NCI-H2227 treated with DMSO at 0.1 percent for 48 hours (cell line): ENCODE results near the gene UGT1A9.

Source experiments
- DNase-seq: peaks from one replicate; lab custom pipeline; 2025; lab: John Stamatoyannopoulos, UW

The UGT1A9 gene

DNA sequence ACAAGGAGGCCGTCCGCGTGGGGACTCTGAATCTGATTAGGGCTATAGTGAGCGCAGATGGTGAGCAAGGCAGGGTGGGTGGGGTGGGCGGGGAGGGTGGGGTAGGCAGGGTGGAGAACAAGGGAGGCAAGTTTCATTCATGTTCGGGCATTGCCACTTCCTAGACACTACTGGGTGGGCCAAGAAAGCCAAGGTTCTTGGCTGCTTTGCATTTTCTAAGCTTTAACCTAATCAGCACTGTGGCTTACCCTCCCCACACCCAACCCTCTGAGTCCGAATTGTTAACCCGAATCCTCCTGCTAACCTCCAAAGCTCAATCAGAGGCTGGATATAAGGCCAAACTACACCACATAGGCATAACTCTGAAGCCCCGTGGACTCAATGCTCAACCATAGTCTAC is 124.6 kb downstream of the UGT1A9 start:
- no peak for DNase-seq

DNA sequence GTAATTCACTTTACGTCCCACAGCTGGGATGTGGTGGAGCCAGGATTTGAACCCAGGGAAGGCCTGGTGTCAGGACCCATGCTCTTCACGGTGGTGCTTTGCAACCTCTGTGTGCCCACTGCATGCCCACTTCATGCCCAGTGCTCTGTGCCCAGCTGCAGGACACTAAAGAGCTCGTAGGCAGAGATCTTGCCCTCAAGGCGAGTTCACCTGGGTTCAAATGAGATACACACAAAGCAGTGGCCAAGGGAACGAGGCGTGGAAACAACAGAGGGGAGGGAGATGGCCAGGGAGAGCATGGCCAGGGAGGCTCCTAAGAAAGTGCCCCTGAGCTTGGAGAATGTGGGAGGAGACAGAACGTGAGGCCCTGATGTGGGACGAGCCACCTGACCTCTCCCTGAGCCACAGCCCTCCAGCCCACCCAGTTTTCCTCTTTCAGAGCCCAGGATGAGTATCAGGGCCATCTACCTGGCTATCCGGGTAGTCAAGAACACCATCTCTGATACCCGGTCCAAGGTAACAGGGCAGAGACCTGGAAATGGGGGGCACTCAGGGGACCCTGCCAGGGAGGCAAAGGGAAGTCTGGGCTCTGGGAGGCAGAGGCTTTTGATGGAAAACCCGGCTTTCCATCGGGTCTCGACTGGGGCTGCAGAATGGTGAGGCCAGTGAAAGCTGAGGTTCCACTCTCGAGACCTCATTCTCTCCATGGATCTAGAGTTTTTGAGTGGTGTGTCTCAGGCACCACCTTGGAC is 126.8 kb downstream of the UGT1A9 start:
- no peak for DNase-seq

- no peak for DNase-seq
Observed at GRCh38 chr2:233799087-233799665, 127.5 kb downstream of the UGT1A9 start.

DNA sequence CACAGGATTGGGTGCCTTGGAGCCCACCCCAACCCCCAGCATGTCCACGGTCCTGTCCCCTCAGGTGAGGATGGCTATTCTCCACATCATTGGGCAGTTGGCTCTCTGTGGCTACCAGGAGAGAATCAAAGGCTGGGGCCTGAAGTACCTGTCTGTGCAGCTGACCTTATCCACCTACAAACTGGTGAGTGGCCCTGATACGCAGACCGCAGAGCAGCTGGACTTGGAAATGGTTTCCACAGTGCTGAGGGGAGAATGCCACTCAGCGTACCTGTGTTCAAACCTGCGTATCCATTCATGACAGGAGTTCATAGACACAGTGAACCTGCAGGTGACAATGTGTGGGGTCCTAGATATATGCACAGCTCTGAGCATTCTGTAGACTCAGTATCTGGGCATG is 128.0 kb downstream of the UGT1A9 start:
- DNase-seq, result no peak

GRCh38 chr2:233800208-233800607 is 128.5 kb downstream of the UGT1A9 start:
- DNase-seq, result no peak

- DNase-seq, result no peak
Observed at GRCh38 chr2:233801357-233802131, 129.8 kb downstream of the UGT1A9 start.

DNA sequence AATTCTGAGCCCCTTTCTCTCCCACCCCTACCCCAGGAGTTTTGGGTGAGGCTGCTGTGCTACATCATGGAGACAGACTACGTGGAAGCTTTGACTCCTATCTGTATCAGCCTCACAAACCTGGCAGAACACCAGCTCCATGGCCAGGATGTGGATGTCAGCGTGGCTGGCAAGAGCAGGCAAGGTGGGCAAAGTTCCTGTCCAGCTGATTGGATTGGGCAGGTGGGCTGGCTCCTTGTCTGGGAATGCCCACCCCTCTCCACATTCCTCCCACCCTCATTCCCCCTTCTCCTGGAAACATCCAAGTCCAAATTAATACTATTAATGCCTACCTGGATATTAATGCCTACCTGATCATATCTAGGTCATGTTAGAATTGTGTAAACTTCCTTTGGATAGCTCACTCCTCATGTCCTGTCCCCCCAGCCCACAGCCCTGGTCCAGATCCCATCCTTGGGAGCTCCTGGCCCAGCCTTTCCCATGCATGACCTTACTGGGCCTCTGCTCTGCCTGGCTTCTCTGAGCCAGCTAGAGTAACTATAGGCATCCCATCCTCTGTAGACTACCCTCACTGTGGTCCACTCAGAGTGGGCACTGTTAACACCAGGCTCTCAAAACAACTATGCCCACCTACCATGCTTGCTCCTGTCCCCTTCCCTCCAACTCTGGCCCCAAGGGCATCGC is 130.6 kb downstream of the UGT1A9 start:
- DNase-seq, result no peak

DNA sequence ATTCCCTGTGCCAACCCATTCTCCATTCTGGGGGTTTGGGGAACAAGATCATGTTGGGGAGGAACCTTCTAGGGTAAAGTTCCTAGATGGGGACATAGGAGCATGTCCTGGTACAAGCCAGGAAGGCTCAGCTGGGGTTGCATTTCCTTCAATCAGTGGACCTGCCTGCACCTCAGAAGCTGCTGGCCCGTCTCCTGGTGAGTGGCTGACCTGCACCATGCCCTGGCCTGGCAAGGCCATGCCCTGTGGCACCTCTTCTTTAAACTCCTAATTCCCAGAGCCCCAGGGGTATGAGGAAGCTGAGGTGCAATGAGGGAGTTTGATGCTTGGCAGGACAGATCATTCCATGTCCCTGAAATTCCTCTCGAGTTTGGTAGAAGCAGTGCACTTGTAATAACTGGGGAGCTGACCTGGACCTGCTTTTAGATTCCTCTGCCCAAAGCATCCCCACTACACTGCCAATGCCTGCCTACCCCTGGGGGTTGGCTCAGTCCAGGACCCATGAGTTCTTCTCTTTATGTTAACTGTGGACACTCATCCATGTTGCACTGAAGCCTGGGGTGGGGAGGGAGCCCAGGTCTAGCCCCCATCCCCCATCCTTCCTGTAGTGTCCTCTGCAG is 131.7 kb downstream of the UGT1A9 start:
- no peak for DNase-seq

DNA sequence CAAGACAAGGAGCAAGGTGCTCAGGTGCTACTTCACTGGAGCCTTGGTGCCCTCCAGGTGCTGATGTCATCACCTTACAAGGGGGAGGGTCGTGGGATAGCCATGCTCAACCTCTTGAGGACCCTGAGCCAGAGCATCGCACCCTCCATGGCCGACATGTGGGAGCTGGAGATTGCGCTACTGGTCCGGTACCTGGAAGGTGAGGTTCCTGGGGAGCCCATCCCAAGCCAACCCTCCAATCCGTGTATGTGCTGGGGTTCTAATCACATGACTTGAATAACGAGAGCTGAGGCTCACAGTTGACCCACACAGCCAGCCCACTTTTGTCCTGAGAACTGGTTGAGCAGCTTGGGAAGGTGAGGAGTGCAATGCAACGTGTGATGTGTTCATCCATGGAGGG is 132.3 kb downstream of the UGT1A9 start:
- DNase-seq, result no peak

- no peak for DNase-seq
Observed at GRCh38 chr2:233807215-233807865, 135.6 kb downstream of the UGT1A9 start.

DNA sequence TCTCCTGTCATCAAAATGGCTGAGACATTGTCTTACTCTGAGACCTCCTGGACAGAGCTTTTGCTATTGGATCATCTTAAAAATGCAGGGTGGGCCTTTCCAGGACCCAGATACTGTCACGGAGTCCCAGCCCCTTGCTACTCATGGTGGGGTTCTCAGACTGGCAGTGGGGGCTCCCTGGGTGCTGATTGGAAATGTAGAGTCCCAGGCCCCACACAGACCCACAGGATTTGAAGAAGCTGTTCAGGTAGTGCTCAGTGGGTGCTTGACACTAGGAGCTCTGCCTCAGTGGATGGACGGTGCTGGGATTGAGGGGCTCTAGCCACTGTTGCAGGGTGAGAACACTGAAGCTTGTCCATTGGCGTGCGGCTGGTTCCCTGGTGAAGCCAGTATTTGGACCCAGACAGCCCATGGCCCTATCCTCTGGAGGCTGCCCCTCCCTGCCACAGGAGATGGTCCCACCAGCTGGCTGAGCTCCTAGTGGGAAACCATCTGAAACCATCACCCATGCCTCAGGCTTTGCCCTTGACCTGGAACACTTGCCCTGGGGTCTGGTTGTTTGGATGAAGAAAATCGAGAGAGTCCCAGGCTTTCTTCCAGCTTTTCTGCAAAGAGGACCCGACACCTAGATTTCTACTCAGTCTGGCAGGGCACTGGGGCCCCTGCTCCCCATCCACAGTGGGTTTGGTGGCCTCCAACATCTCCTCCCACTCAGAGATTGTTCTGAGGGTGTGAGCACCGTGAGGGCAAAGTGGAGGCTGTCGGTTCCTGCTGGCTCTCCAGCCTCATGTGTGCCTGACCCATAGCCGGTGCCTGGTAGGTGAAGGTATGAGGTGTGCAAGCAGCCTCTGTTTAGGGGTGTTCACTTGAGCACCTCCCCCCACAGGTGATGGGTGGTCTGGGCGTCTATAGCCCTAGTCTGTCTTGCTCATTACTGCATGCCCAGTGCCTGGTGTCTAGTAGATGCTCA is 136.6 kb downstream of the UGT1A9 start:
- DNase-seq, result no peak

DNA sequence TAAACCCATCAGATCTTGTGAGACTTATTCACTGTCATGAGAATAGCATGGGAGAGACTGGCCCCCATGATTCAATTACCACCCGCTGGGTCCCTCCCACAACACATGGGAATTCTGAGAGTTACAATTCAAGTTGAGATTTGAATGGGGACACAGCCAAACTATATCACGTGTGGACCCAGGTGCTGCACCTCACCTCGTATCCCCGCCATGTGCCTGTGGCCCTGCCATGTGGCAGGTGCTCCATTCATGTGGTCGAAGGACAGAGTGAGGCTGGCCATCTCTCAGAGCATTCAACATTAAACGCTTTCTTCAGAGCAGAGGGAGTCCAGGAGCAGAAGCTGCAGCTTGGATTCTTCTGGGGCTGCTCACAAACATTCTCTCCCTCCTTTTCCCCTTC is 138.7 kb downstream of the UGT1A9 start:
- no peak for DNase-seq

- no peak for DNase-seq
Observed at GRCh38 chr2:233811087-233811486, 139.4 kb downstream of the UGT1A9 start.

DNA sequence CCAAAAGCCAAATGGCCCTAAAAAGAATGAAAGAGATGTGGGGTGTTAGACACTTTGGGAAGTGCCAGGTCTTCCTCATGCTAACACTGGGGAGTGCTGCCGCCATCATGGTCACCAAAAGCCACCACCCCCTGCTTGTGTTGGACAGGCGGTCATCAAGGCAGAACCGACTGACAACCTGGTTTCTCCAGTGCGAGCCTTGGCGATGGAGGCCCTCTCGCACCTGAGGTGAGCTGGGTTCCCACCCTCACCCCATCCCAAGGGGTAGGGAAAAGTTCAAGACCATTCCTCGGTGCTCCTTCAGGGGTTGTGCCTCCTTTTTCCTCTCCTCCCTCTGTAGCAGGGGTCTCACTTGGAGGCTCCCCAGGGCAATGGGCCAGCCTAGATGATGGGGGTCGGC is 140.0 kb downstream of the UGT1A9 start:
- no peak for DNase-seq

GRCh38 chr2:233813236-233814055 is 141.7 kb downstream of the UGT1A9 start:
- DNase-seq, result no peak

DNA sequence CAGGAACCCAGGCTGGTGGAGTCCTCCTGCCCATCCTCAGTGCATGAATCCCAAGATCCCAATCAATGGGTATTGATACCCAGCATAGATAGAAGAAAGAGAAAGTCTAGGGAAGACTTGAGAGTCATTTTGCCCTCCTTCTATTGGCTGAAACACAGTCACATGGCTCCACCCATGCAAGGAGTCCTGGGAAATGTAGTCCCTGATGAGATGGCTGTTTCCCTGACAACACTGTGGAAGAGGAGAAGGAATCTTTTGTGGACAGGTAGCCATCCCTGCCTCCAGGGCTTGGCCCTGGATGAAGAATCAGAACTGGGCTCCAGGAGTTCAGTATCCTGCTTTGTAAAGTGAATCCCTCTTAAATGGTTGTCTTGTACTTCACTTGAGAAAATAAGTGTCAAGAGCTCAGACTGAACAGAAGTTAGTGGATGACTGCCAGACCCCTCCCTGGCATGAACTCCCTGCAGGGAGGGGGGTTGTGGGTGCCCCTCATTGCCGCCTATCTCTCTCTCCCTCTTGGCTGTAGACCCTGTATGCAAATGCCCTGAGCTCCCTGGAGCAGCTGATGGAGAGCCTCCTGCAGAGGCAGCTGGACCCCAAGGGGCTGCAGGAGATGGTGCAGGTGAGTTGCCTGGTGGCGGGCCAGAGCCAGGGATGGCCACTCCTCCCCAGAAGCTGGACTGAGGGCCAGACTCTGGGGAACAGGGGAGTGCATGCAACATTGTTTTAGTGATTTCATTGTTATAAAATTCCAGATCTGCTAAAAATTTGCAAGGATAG is 142.5 kb downstream of the UGT1A9 start:
- DNase-seq, result no peak

DNA sequence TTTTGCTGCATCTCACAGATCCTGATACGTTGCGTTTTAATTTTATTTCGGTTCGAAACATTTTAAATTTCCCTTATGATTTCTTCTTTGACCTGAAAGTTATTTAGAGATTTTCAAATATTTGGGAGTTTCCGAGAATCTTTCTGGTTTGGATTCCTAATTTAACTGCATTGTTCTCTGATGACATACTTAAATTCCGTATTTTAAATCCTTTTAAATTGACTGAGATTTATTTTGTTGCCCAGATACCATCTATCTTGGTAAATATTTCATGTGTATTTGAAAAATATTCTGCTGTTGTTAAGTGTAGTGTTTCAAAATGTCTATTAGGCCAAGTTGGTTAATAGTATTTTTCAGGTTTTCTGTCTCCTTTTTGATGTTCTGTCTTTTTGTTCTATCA is 144.2 kb downstream of the UGT1A9 start:
- no peak for DNase-seq

- DNase-seq, result no peak
Observed at GRCh38 chr2:233816334-233816733, 144.6 kb downstream of the UGT1A9 start.

GRCh38 chr2:233816771-233817170 is 145.1 kb downstream of the UGT1A9 start:
- no peak for DNase-seq
